HG02610 (cell line): ENCODE results near the gene PIP5K1B.
"Not testable (repeated sequence)": the region's sequence is repeated elsewhere in the genome, so short reads cannot be mapped to it uniquely, and the experiment has no call there.

ENCODE experiments used
- ATAC-seq: cut with Tn5 transposase; IDR thresholded peaks from one replicate; pipeline ENCODE4 v1.9.1; 2021; ENCODE audit warnings: mild to moderate bottlenecking, moderate library complexity; ENCODE audit not compliant: unreplicated experiment

Gene PIP5K1B, protein sequence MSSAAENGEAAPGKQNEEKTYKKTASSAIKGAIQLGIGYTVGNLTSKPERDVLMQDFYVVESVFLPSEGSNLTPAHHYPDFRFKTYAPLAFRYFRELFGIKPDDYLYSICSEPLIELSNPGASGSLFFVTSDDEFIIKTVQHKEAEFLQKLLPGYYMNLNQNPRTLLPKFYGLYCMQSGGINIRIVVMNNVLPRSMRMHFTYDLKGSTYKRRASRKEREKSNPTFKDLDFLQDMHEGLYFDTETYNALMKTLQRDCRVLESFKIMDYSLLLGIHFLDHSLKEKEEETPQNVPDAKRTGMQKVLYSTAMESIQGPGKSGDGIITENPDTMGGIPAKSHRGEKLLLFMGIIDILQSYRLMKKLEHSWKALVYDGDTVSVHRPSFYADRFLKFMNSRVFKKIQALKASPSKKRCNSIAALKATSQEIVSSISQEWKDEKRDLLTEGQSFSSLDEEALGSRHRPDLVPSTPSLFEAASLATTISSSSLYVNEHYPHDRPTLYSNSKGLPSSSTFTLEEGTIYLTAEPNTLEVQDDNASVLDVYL

GRCh38 chr9:68704814-68705530, at the start of gene PIP5K1B:
Gene PIP5K1B (plus strand): TSS chr9:68705240. CDS start chr9:68822615, 117,375 bp downstream.
- ATAC-seq = peak; percentile 70

GRCh38 chr9:68664036-68664435, 41.0 kb upstream of the PIP5K1B start:
- ATAC-seq = no peak

DNA sequence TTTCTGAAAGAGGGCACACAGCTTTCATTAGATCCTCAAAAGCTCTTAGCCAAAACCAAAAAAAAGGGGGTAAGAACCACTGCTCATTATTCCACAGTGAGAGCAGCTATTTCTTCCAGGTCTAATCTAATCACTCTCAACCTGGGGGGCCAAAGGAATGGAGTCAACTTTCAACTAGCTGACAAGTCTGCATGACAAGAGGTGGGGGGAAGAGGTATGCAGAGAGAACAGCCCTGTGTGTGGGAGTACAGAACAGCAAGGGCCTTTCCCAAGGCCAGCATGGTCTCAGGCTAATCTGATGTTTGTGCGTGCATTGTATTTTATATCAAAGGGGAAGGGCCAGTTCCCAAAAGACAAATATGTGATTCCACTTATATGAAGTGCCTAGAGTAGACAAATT, 36.9 kb upstream of the PIP5K1B start:
- ATAC-seq = peak; percentile 41

DNA sequence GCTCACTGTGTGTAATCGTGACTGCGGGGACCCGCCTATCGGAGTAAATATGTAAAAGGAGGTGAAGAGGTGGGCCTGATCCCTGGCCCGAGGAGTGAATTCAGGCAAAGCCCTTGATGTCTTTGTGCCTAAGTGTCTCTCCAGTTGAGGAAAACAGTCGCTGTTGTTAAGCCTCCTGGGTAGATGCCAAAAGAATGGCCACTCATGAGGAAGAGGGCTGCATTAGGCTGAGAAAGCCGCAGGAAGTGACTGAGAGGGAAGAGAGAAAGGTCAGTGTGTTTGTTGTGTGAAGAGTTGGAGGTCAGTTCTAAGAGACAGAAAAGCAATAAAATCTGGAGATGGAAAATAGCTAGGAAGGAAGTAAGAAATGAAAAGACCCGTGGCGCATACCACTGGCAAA, 35.8 kb upstream of the PIP5K1B start:
- ATAC-seq = no peak

- ATAC-seq = peak; percentile 84
Observed at GRCh38 chr9:68672215-68672614, 32.8 kb upstream of the PIP5K1B start.

GRCh38 chr9:68672625-68673024, 32.4 kb upstream of the PIP5K1B start:
- no peak for ATAC-seq

- peak; percentile 58 for ATAC-seq
Observed at GRCh38 chr9:68678430-68678829, 26.6 kb upstream of the PIP5K1B start.

- ATAC-seq = no peak
Observed at GRCh38 chr9:68683433-68683832, 21.6 kb upstream of the PIP5K1B start.

- ATAC-seq = no peak
Observed at GRCh38 chr9:68685213-68685612, 19.8 kb upstream of the PIP5K1B start.

DNA sequence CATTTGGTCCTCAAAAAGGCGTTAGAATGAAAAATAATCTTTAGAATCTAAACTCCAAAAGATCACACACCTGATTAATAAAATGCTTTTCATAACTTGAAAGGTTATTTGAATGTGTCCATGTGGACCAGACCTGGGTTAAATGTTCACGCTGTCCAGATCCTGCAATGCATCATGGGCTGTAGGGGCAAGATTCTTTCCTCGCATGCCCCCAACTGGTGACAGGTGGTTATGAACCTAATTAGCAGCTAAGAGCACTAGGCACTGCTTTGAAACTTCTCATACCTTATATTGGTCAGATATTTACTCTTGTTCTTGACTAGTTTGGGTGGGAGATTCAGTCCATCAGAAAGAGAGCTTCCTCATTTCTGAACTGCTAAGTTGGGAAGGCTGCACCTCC, 19.3 kb upstream of the PIP5K1B start:
- peak; percentile 77 for ATAC-seq

- no peak for ATAC-seq
Observed at GRCh38 chr9:68690088-68690487, 15.0 kb upstream of the PIP5K1B start.

GRCh38 chr9:68692519-68692918, 12.5 kb upstream of the PIP5K1B start:
- ATAC-seq = no peak

DNA sequence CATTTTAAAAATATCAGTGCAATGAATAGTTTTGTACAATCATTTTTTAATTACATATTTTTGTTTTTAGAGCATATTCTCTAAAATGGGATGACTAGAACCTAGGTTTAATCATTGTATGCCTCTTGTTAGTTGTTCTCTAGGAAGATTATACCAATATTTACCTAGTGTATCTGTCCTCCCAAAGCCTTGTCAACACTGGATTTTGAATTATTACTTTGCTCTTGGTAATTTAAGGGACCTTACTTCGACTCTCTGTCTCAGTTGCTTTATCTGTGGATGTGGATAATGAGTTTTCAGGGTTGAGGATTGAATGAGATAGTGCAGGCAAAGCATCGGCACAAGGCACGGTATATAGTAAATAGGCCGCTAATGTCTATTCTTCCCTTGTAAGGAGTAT, 10.9 kb upstream of the PIP5K1B start:
- no peak for ATAC-seq

DNA sequence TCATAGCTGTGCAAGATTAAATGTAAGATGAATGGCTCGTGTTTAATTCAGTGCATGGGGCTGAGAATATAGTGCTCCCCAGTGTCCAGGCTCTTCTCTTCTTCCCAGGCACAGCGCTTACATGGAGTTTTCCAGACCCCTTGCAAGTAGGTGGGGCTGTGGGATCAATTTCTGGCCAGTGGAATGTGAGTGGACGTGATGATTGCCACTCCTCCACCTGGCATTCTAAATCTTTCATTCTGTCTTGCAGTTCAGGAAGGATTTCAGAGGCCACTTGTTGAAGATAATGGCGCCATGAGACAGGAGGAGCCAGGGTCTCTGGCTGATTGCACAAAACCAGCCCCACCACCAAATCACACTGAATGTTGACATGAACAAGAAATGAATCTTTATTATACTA, 7.2 kb upstream of the PIP5K1B start:
- ATAC-seq = no peak

GRCh38 chr9:68698943-68699509, 6.0 kb upstream of the PIP5K1B start:
- ATAC-seq = no peak

DNA sequence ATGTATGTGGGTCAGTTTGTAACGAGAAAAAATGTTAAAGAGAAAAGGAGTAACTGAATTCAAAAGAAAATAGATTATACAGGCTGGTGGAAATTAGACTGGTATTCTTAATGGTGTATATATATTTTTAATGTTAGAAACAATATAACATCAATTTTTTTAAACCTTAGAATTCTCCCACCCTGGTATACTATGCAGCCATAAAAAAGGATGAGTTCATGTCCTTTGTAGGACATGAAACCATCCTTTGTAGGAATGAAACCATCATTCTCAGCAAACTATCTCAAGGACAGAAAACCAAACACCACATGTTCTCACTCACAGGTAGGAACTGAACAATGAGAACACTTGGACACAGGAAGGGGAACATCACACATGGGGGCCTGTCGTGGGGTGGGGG, 5.4 kb upstream of the PIP5K1B start:
- ATAC-seq = not testable (repeated sequence)

DNA sequence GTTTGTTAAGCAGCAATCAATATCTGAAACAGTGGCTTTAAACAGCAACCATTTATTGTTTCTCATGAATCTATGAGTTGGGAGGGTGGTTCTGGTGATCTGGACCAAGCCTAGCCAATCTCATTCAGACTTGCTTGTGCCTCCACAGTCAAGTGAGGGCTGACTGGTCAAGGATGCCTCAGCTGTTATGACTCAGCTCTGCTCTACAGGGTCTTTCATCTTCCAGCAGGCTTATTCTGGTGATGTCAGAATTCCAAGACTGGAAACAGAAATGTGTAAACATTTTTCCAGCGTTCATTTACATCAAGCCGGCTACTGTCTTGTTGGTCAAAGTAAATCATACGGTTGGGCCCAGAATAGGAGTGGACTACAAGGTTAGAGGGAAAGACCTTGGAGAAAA, 2.5 kb upstream of the PIP5K1B start:
- no peak for ATAC-seq

- no peak for ATAC-seq
Observed at GRCh38 chr9:68703672-68704071, 1.4 kb upstream of the PIP5K1B start.

- no peak for ATAC-seq
Observed at GRCh38 chr9:68704498-68704813, 584 bp upstream of the PIP5K1B start.

GRCh38 chr9:68705531-68706362, 707 bp downstream of the PIP5K1B start:
- no peak for ATAC-seq
